ENCODE results near the gene MERTK. TPM values are rescaled to one million over a fixed set of nuclear protein-coding genes. Genes with fewer than 3 reads are reported as not detected.
"Not testable (repeated sequence)": the region's sequence is repeated elsewhere in the genome, so short reads cannot be mapped to it uniquely, and the experiment has no call there.

Gene MERTK
- total and polyA plus RNA-seq, 9 donors = 8.3 to 21.9 (median 13.7) TPM

GRCh38 chr2:111908578-111908977 lies 10.2 kb downstream of the MERTK start:
- no peak overlapping the region for H3K27ac ChIP-seq
- intact Hi-C loops (cut with DNase I) = loop anchor here in 1 of 4 donors (10.0 kb wide), 1 partner anchor 46 kb away; no protein-coding TSS in a partner anchor
- H3K4me3 ChIP-seq = no peak overlapping the region
- no peaks in the 10 kb centered on the region for H3K36me3 ChIP-seq
- no peak for TF ChIP-seq POLR2A (IDR thresholded peaks at IDR 0.05)
- DNase-seq = no peak
- H3K9me3 ChIP-seq = no peaks in the 10 kb centered on the region
- WGBS, 3 donors = 14 to 34% (median 14%) methylated on average over 1 of the region's 1 CpG
- H3K4me1 ChIP-seq (ENCODE audit: insufficient read depth) = peaks cover 13% of the 10 kb centered on the region
- no peaks in the 10 kb centered on the region for H3K27me3 ChIP-seq

- peaks cover 13% of the 10 kb centered on the region for H3K4me1 ChIP-seq (ENCODE audit: insufficient read depth)
- intact Hi-C loops (cut with DNase I) = loop anchor here in 1 of 4 donors (10.0 kb wide), 1 partner anchor 46 kb away; no protein-coding TSS in a partner anchor
- TF ChIP-seq EP300 (IDR thresholded peaks at IDR 0.05) (no peak), CTCF (IDR thresholded peaks at IDR 0.05) (no peak), POLR2A (IDR thresholded peaks at IDR 0.05) (no peak)
Measured at GRCh38 chr2:111909079-111909478, 10.7 kb downstream of the MERTK start.

GRCh38 chr2:111909997-111910396 lies 11.6 kb downstream of the MERTK start:
- intact Hi-C loops (cut with DNase I) = loop anchor here in 1 of 4 donors (10.0 kb wide), 1 partner anchor 45 kb away; no protein-coding TSS in a partner anchor
- not testable (repeated sequence) for H3K27me3 ChIP-seq, H3K4me3 ChIP-seq, DNase-seq, H3K27ac ChIP-seq, H3K9me3 ChIP-seq, H3K36me3 ChIP-seq
- H3K4me1 ChIP-seq (ENCODE audit: insufficient read depth) = peaks cover 13% of the 10 kb centered on the region
- WGBS, 3 donors = 90 to 98% (median 95%) methylated on average over 4 of the region's 4 CpGs

More at GRCh38 chr2:111909079-111909478, 10.7 kb downstream of the MERTK start:
- H3K36me3 ChIP-seq = no peaks in the 10 kb centered on the region
- WGBS, 3 donors = 22 to 48% (median 32%) methylated on average over 3 of the region's 3 CpGs
- no peak for DNase-seq
- H3K27me3 ChIP-seq = no peaks in the 10 kb centered on the region
- H3K4me3 ChIP-seq = no peak overlapping the region
- H3K27ac ChIP-seq = peak overlapping the region in 1 of 2 donors; percentile 29
- H3K9me3 ChIP-seq = no peaks in the 10 kb centered on the region

GRCh38 chr2:111910609-111911277 lies 12.3 kb downstream of the MERTK start:
- TF ChIP-seq CTCF (IDR thresholded peaks at IDR 0.05) = no peak
- TF ChIP-seq POLR2A (IDR thresholded peaks at IDR 0.05) = no peak
- TF ChIP-seq EP300 (IDR thresholded peaks at IDR 0.05) = no peak
- H3K4me3 ChIP-seq = no peak overlapping the region
- no peak overlapping the region for H3K27ac ChIP-seq
- peaks cover 10% of the 10 kb centered on the region for H3K4me1 ChIP-seq (ENCODE audit: insufficient read depth)
- intact Hi-C loops (cut with DNase I) = no loop called here
- H3K9me3 ChIP-seq = no peaks in the 10 kb centered on the region
- DNase-seq = no peak
- H3K36me3 ChIP-seq = no peaks in the 10 kb centered on the region
- H3K27me3 ChIP-seq = no peaks in the 10 kb centered on the region
- 19 to 54% (median 41%) methylated on average over 2 of the region's 2 CpGs for WGBS, 3 donors

- 88 to 95% (median 92%) methylated on average over 7 of the region's 7 CpGs for WGBS, 3 donors
- DNase-seq; H3K27me3 ChIP-seq; H3K36me3 ChIP-seq; H3K27ac ChIP-seq; H3K9me3 ChIP-seq; H3K4me3 ChIP-seq; intact Hi-C loops (cut with DNase I); H3K4me1 ChIP-seq (ENCODE audit: insufficient read depth): not testable (repeated sequence)
Measured at GRCh38 chr2:111911295-111911977, 13.0 kb downstream of the MERTK start.

- intact Hi-C loops (cut with DNase I) = no loop called here
- Histone ChIP-seq H3K4me3 (no peak overlapping the region), H3K27me3 (no peaks in the 10 kb centered on the region), H3K36me3 (no peaks in the 10 kb centered on the region), H3K9me3 (no peaks in the 10 kb centered on the region), H3K4me1 (ENCODE audit: insufficient read depth) (peaks cover 4% of the 10 kb centered on the region), H3K27ac (no peak overlapping the region)
- no peak for DNase-seq
- no peak for TF ChIP-seq POLR2A (IDR thresholded peaks at IDR 0.05)
- TF ChIP-seq EP300 (IDR thresholded peaks at IDR 0.05) = no peak
- no peak for TF ChIP-seq CTCF (IDR thresholded peaks at IDR 0.05)
- WGBS, 3 donors = 84 to 97% (median 91%) methylated on average over 2 of the region's 2 CpGs
Measured at GRCh38 chr2:111912547-111912946, 14.1 kb downstream of the MERTK start.

Data from ovary (tissue), 9 donors.